Stimulated activated CD8-positive, alpha-beta memory T cell treated with anti-CD3 and anti-CD28 coated beads, Interleukin-15, amount 100 ng/mL, for 4 hours (primary cell): ENCODE data around the gene ACADVL.
"Not testable (repeated sequence)": the region's sequence is repeated elsewhere in the genome, so short reads cannot be mapped to it uniquely, and the experiment has no call there.

Experiments used
- DNase-seq, 2 donors: peaks; one replicate each; pipeline ENCODE4 v3.0.0-alpha.2; 2020; ENCODE audit warnings: low read depth in 2 of 2

The ACADVL gene

GRCh38 chr17:7235693-7236665, 16.2 kb downstream of the ACADVL start:
- DNase-seq: no peak

GRCh38 chr17:7236808-7237207, 17.1 kb downstream of the ACADVL start:
- DNase-seq: no peak

GRCh38 chr17:7237266-7237760, 17.6 kb downstream of the ACADVL start:
- no peak for DNase-seq

- peak; percentile 74 to 75 for DNase-seq
Observed at GRCh38 chr17:7237761-7238419, 18.2 kb downstream of the ACADVL start.

GRCh38 chr17:7238420-7239090, 18.8 kb downstream of the ACADVL start:
- no peak for DNase-seq

GRCh38 chr17:7239091-7240027, 19.6 kb downstream of the ACADVL start, which contains the start of gene PHF23:
Gene PHF23 (minus strand): TSS chr17:7239457. CDS start chr17:7239279, 178 bp downstream.
- peak; percentile 96 to 97 for DNase-seq

GRCh38 chr17:7240375-7240774, 20.6 kb downstream of the ACADVL start:
- no peak for DNase-seq

- DNase-seq: no peak
Observed at GRCh38 chr17:7241090-7241733, 21.5 kb downstream of the ACADVL start.

GRCh38 chr17:7241783-7242716, 22.3 kb downstream of the ACADVL start, which contains the start of gene GABARAP:
Gene GABARAP (minus strand): TSS chr17:7242449. CDS start chr17:7242330, 119 bp downstream.
- DNase-seq: peak; percentile 83 to 90

GRCh38 chr17:7242717-7243452, 23.1 kb downstream of the ACADVL start:
- peak; percentile 85 for DNase-seq

- DNase-seq: no peak
Observed at GRCh38 chr17:7243453-7243729, 23.7 kb downstream of the ACADVL start.

GRCh38 chr17:7243838-7244237, 24.1 kb downstream of the ACADVL start:
- DNase-seq: not testable (repeated sequence)

GRCh38 chr17:7246779-7247178, 27.0 kb downstream of the ACADVL start:
- DNase-seq: no peak

- no peak for DNase-seq
Observed at GRCh38 chr17:7248796-7249195, 29.1 kb downstream of the ACADVL start.

- DNase-seq: no peak
Observed at GRCh38 chr17:7249214-7249613, 29.5 kb downstream of the ACADVL start.

- no peak for DNase-seq
Observed at GRCh38 chr17:7249830-7250229, 30.1 kb downstream of the ACADVL start.

- DNase-seq: no peak
Observed at GRCh38 chr17:7250695-7251627, 31.2 kb downstream of the ACADVL start.
